ENCODE data around the gene BDP1.
"Not testable (repeated sequence)": the region's sequence is repeated elsewhere in the genome, so short reads cannot be mapped to it uniquely, and the experiment has no call there.

The BDP1 gene

DNA sequence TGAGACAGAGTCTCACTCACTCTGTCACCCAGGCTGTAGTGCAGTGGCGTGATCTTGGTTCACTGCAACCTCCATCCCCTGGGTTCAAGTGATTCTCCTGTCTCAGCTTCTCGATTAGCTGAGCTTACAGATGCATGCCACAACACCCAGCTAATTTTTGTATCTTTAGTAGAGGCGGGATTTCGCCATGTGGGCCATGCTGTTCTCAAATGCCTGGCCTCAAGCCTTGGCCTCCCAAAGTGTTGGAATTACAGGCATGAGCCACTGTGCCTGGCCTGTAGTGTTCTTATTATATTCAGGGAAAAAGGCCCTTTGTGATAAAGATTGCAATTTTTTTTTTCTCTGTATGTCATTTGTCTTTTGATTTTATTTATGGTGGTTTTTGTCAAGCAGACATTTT, 107.7 kb downstream of the BDP1 start:
- H3K27ac ChIP-seq: no peak overlapping the region; the same call in 1 of the 2 replicates
- TF ChIP-seq CTCF (conservative IDR thresholded peaks at IDR 0.05) (no peak), ZFX (IDR thresholded peaks at IDR 0.05) (no peak)

DNA sequence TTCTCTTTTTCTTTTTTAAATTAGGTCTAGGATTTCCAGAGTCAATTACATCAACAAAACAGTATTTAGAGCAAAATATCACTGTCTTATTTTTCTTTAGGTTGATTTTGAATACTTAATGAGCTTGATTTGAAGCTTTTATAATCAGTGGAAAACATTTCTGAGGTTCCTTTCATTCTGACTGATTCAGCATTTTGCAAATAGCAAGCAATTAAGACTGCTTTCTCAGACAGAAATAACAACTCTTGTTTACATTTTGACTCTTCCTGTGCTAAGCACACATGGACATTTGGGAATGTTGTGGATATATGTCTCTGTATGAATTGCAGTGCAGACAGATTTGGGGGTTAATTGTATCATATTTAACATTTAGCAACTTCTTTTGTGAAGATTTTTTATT, 109.4 kb downstream of the BDP1 start:
- no peak for TF ChIP-seq CTCF (conservative IDR thresholded peaks at IDR 0.05)
- no peak for TF ChIP-seq ZFX (IDR thresholded peaks at IDR 0.05)
- no peak overlapping the region for H3K27ac ChIP-seq

- no peak overlapping the region for H3K27ac ChIP-seq
- TF ChIP-seq CTCF (conservative IDR thresholded peaks at IDR 0.05) (no peak), ZFX (IDR thresholded peaks at IDR 0.05) (no peak)
Observed at GRCh38 chr5:71569748-71570509, 114.5 kb downstream of the BDP1 start.

DNA sequence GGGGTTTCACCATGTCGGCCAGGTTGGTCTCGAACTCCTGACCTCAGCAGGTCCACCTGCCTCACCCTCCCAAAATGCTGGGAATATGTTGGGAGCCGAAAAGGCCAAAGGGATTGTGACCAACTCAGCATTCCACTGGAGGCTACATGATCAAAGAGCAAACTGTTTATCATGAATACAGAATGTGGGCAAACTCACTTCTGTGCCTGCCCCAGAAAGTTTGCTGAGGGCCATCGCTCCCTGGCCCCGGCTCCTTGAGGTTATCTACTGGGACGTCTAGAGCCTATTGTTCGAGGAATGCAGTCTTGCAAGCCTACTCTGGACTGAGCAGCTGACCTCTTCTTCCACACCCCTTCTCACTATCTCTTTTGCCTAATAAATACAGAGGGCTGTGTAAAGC, 116.4 kb downstream of the BDP1 start:
- not testable (repeated sequence) for H3K27ac ChIP-seq

GRCh38 chr5:71573591-71573990, 118.1 kb downstream of the BDP1 start:
- no peak overlapping the region for H3K27ac ChIP-seq
- TF ChIP-seq ZFX (IDR thresholded peaks at IDR 0.05) (no peak), CTCF (conservative IDR thresholded peaks at IDR 0.05) (no peak)

GRCh38 chr5:71575588-71575987, 120.1 kb downstream of the BDP1 start:
- H3K27ac ChIP-seq: not testable (repeated sequence)

DNA sequence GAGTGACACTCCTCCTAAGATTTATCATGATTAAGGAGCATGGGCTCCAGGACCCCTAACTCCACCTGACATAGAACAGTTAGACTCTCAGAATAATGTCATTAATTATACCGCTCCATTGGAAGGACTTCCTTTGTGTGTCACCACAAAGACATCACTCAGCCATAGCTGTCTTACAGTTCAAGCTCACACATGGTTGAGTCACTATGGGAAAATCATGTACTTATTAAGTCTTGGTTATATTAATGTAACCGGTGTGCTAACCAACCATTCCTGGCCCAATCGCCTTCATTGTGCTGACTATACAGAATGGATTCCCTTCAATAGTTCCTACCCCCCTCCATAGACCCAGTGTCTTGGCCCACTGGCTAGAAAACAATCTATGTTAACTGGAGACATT, 120.8 kb downstream of the BDP1 start:
- H3K27ac ChIP-seq: no peak overlapping the region
- no peak for TF ChIP-seq ZFX (IDR thresholded peaks at IDR 0.05)
- no peak for TF ChIP-seq CTCF (conservative IDR thresholded peaks at IDR 0.05)

GRCh38 chr5:71577839-71578238, 122.4 kb downstream of the BDP1 start:
- peak overlapping the region; percentile 44 for H3K27ac ChIP-seq

- TF ChIP-seq CTCF (conservative IDR thresholded peaks at IDR 0.05): no peak
- no peak for TF ChIP-seq ZFX (IDR thresholded peaks at IDR 0.05)
- peak overlapping the region; percentile 99 for H3K27ac ChIP-seq
Observed at GRCh38 chr5:71582945-71583584, 127.6 kb downstream of the BDP1 start.

Data from C4-2B (cell line).